SK-N-MC (cell line): ENCODE results near the gene CFAP46.

Source experiments
- EZH2 ChIP-seq: fragments of 200-600 bp; sonication (generic); IDR thresholded peaks from one replicate; pipeline ENCODE4 v1.6.1; 2017; ENCODE audit warnings: antibody characterized with exemption
- POLR2AphosphoS5 ChIP-seq: IDR thresholded peaks from 2 replicates; pipeline ENCODE4 v1.6.1; 2012; ENCODE audit warnings: mild to moderate bottlenecking, low read depth, low read length, borderline replicate concordance

DNA sequence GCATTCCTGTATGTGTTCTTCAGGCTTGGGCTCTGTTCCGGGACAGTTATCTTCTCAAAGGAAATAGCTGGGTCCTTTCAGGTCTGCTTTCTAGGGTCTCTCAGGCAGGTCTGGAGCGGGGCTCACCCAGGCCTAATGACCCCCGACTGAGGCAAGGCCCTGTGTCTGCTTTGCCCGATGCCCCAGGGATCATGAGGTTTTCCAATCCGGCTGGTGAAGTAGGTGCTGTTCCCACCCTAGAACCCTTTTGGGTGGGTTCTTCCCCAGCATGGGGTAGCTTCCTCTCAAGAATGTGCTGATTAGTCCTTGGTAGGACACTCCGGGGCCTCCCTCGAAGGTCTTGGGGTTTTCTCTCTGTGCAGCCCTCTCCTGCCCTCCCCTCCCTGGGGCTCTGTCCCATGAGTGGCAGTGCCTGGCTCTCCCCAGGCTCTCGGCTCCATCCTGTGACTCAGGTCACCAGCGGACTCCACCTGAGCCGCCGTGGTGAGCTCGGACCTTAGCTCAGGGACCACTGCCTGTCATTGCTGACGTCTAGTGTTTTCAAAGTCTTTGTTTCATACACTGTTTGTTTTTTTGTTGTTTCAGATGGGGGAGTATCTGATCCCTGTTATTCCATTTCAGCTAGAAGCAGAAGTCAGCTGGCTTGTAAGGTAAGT lies 85.4 kb downstream of the CFAP46 start:
- TF ChIP-seq EZH2, result no peak
- TF ChIP-seq POLR2AphosphoS5, result no peak
